KOPT-K1 (cell line): ENCODE measurements around the gene ZDHHC19.
"Not testable (repeated sequence)": the region's sequence is repeated elsewhere in the genome, so short reads cannot be mapped to it uniquely, and the experiment has no call there.

ENCODE experiments used
- H3K27ac ChIP-seq: fragments of 200-600 bp; sonication (generic); 2 replicates; pipeline ENCODE4 v1.5.1; 2016; ENCODE audit warnings: antibody characterized with exemption, mild to moderate bottlenecking, low read depth, low read length; ENCODE audit not compliant: poor library complexity, severe bottlenecking
- H3K36me3 ChIP-seq: fragments of 200-600 bp; sonication (generic); 2 replicates; pipeline ENCODE4 v1.5.1; 2017; ENCODE audit warnings: antibody characterized with exemption, mild to moderate bottlenecking, low read length, moderate library complexity; ENCODE audit not compliant: insufficient read depth
- H3K9me3 ChIP-seq: fragments of 200-600 bp; sonication (generic); 2 replicates; pipeline ENCODE4 v1.5.1; 2017; ENCODE audit warnings: antibody characterized with exemption, low read length, mild to moderate bottlenecking; ENCODE audit not compliant: insufficient read depth, poor library complexity, severe bottlenecking

Gene ZDHHC19

DNA sequence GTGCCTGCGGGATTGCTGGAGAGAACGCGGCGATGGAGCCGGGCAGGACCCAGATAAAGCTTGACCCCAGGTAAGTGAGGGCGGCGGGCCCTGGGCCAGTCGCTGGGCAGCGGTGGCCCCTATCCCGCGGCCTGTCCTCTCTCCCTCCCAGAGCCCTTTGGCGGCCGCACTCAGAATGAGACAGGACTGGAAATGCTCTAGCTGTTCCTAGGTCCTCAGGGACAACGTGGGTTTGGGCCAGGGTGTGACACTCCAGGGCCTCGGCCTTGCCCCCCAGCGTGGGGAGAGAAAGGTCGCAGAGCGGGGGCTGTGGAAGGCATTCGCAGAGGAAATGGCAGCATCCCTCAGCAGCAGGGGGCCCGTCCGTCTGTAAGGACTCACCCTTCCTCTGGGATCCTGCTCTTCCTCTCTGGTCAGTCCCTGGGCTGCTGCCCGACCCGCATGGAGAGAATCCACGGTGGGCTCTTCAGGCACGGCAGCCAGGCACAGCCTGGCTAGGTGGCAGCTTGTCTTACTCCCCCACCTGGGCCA, 5.5 kb upstream of the ZDHHC19 start:
- Histone ChIP-seq H3K27ac (no peak overlapping the region), H3K9me3 (no peaks in the 10 kb centered on the region), H3K36me3 (no peaks in the 10 kb centered on the region)

DNA sequence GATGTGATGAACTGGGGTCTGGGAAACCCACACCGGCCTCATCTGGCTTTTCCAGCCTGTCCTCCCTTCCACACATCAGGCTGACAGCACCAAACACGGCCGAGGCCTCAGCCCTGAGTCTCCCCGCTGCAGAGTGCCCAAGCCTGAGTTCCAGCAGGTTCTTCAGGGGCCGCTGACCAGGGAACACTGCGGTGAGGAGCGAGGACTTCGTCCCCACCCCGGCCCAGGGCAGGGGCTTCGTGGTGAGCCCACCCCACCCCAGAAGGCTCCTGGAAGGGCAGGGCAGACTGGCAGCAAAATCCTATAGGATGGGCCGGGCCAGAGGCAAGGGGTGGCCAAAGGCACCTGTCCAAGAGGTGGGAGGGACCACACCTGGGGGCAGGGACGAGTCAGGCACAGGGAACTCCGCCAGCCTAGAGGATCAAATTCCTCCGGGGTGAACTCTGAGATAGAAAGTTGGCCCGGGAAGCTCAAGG, 4.9 kb upstream of the ZDHHC19 start, which contains the start of gene SLC51A:
TSS of gene SLC51A (plus strand) at position 446 of the 476 bp plus-strand sequence. CDS start 179 bp downstream, outside the sequence.
- H3K27ac ChIP-seq: no peak within 1 kb of the TSS
- no peaks in the 10 kb centered on the region for H3K36me3 ChIP-seq
- no peaks in the 10 kb centered on the region for H3K9me3 ChIP-seq

DNA sequence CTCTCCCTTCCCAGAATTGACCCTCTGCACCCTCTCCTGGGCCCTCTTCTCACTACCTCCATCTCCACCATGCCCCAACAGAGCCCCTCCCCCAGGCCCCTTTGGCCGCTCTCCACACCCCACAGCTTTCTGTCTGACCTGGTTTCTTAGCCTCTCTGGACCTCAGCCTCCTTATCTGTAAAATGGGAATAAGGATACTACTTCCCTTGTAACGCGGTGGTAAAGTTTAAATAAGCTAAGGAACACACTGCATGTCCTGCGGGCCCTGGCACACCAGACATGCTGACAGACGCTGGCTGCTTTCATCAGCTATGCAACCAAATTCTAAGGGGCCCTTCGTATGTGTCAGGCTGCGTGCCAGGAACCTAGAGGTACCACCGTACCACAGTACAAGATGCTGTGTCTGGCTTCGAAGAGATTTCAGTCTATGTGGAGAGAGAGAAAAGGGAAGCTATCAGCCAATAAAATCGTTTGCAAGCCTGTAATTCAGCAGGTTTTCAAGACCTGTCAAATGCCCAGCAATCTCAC, 4.4 kb upstream of the ZDHHC19 start:
- no peaks in the 10 kb centered on the region for H3K36me3 ChIP-seq
- no peaks in the 10 kb centered on the region for H3K9me3 ChIP-seq
- no peak overlapping the region for H3K27ac ChIP-seq

DNA sequence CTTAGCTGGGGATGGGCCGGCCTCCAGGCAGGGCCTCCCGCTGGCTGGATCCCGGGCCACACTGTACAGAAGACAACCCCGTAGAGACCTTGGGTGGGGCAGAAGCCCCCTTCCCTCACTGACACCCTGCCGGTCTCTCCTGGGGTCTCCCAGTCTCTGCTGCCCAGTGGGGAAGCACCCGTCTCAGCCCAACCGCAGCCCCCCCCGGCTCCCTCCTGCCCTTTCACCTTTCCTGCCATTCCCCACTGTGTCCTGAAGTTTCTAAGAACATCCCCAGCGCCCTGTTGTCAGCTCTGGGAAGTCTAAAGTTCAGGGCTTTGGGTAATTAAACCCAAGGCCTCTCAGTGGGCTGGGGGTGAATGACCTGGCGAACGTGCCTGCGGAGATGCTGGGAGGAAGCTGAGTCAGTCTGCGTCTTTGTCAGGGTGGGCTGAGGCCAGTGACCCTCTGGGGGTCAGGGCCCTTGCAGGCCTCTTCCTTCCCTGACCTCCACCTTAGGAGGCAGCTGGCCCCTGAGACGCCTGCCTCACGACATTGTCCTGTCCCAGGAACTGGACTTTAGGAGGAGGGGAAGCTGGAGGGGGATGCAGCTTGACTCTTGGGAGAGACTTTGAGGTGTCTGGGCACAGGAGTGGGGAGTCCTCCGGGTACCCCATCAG, 3.7 kb upstream of the ZDHHC19 start:
- Histone ChIP-seq H3K9me3 (no peaks in the 10 kb centered on the region), H3K36me3 (no peaks in the 10 kb centered on the region), H3K27ac (no peak overlapping the region)

DNA sequence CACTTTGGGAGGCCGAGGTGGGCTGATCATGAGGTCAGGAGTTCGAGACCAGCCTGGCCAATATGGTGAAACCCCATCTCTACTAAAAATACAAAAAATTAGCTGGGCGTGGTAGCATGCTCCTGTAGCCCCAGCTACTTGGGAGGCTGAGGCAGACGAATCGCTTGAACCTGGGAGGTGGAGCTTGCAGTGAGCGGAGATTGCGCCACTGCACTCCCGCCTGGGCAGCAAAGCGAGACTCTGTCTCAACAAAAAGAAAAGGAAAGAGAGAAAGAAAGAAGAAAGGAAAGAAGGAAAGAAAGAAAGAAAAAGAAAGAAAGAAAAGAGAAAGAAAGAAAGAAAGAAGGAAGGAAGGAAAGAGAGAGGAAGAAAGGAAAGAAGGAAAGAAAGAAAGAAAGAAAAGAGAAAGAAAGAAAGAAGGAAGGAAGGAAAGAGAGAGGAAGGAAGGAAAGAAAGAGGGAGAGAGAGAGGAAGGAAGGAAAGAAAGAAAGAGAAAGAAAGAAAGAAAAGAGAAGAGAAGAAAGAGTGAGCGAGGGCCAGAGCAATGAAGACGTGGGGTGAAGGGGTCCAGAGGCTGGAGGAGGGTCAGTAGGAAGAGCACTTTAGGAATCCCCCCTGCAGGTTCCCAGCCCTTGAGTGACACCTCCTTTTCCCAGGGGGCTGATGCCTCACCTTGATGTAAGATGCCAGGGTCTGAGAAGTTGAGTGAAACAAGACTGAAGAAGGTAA, 1.1 kb downstream of the ZDHHC19 start:
- not testable (repeated sequence) for H3K36me3 ChIP-seq, H3K9me3 ChIP-seq, H3K27ac ChIP-seq

DNA sequence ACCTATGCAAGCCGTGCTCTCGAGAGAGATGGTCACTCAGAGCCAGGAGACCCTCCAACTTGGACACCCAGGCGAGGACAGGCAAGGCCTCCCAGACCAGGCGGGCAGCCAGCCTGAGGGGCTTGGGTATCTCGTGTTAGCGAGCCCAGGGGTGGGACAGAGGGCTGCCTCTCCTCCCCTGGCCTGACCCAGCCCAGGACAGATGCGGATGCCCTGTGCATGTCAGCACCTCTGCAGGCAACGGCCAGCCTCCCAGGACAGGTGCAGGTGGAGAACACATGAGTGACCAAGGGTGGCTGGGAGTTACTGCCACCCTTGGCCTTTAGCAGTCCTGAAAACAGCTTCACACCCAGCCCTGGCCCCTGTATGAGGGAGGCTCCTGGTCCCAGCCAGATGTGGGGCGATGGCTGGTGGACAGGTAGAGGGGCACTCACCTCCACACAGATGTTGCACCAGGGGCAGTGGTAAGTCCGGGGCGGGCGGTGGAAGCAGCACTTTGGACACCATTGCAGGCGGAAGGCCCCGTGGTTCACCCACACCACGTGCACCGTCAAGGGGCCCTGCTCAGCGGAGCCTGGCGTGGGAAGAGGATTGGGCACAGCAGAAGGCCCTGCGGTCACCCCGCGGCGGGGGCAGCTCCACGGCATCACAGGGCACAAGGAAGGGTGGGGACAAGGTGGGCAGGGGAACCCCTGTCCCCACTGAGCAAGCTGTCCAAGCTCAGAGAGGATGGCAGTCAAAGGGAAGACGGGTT, 2.1 kb downstream of the ZDHHC19 start:
- Histone ChIP-seq H3K36me3 (no peaks in the 10 kb centered on the region), H3K27ac (no peak overlapping the region), H3K9me3 (no peaks in the 10 kb centered on the region)

DNA sequence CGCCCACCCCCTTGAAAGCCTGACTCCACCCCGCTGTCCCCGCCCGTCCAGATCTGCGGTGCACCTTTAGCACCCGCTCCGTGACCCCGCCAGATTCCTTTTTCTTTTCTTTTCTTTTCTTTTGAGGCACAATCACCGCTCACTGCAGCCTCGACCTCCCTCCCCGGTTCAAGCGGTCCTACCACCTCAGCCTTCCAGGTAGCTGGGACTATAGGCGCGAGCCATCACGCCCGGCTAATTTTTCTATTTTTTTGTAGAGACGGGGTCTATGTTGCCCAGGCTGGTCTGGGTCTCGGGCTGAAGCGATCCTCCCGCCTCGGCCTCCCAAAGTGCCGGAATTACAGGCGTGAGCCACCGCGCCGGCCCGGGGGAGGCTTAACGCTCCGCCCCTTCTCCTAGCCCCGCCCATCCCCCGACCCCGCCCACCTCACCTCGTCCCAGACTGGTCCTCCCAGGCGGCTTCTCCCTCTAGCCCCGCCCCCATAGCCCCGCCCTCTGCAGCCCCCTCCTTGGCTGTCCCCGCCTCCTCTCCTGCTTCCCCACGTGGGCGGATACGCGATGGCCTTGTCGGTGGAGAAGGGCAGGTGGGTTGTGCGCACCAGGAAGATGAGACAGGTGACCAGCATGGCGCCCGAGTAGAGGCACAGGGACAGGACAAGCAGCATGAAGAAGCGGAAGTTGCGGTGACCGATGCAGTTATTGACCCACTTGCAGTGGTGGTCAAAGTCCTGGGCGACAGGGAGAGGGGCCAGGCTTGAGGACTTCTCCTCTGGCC, 3.2 kb downstream of the ZDHHC19 start:
- Histone ChIP-seq H3K36me3 (no peaks in the 10 kb centered on the region), H3K9me3 (no peaks in the 10 kb centered on the region), H3K27ac (no peak overlapping the region)

DNA sequence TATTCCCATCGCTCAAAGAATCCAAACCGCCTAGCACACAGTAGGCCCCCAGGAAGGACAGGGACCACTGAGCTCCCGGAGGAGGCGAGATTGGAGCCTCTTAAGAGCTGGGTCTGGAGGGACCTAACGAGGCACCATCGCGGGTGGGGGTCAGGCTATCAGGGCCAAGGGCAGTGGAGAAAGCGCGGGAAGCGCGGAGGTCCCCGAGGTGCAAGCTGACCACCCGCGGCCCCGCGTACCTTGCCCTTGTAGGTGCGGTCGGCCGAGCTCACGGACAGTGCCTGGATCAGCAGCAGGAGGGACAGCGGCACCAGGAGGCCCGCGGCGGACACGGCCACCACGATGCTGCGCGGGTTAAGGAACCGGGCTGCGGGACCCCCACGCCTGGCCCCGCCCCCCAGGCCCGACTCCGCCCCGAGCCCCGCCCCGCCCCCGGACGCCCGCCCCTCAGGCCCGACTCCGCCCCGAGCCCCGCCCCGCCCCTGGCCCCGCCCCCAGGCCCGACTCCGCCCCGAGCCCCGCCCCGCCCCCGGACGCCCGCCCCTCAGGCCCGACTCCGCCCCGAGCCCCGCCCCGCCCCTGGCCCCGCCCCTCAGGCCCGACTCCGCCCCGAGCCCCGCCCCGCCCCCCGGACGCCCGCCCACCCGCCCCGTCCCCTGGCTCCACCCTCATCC, 3.9 kb downstream of the ZDHHC19 start:
- no peak overlapping the region for H3K27ac ChIP-seq
- H3K9me3 ChIP-seq: no peaks in the 10 kb centered on the region
- no peaks in the 10 kb centered on the region for H3K36me3 ChIP-seq

DNA sequence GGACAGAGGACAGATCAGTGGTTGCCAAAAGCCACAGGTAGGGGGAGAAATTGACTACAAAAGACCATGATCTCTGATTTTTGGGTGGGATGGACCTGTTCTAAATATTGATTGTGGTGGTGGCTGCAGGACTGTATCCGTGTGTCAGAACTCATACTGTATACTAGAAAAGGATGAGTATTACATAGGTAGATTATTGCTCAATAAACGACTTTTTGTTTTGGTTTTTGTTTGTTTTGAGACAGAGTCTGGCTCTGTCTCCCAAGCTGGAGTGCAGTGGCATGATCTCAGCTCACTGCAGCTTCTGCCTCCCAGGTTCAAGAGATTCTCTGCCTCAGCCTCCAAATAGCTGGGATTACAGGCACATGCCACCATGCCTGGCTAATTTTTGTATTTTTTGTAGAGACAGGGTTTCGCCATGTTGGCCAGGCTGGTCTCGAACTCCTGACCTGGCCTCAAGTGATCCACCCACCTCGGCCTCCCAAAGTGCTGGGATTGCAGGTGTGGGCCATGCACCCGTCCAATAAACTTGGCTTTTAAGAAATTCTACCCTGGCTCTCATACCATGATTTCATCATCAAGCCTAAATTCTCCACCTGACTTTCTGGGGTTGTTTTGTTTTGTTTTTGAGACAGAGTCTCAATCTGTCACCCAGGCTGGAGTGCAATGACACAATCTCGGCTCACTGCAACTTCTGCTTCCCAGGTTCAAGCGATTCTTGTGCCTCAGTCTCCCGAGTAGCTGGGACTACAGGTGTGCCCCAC, 5.6 kb downstream of the ZDHHC19 start:
- not testable (repeated sequence) for H3K27ac ChIP-seq, H3K36me3 ChIP-seq, H3K9me3 ChIP-seq

DNA sequence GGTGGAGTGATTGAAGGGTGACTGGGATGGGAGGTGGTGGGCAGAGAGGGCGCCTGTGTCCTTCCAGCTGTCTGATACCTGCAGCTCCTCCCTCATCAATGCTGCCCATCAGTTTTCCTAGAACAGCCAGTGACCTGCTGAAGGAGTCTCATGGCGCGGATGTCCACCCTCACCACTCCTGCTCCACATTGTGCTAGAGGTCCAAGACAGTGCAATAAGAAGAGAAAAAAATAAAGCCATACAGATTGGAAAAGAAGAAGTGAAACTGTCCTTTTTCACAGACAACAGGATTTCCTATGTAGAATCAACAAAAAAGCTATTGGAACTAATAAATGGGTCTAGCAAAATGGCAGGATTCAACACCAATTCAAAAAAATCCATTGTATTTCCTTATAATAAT, 7.4 kb downstream of the ZDHHC19 start:
- Histone ChIP-seq H3K9me3 (no peaks in the 10 kb centered on the region), H3K27ac (no peak overlapping the region), H3K36me3 (no peaks in the 10 kb centered on the region)

DNA sequence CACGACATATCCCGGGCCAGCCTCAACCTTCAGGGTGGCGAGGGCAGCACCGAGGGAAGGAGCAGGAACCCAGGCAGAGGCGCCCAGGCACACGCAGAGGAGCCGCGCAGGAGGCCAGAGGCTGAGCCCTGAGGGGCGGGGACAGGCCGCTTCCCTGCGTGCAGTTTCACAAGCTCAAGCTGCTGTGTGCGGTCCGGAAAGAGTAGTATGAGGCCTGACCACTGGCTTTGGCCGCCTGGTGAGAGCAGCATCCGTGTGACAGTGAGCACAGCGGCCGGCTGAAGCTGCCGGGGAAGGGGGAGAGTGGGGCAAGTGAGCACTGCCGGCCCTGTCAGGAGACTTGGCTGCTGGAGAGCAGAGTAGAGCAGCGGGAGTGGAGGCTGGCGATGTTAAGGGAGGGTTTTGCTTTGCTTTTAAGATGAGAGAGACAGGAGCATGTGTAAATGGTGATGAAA, 8.7 kb downstream of the ZDHHC19 start:
- no peaks in the 10 kb centered on the region for H3K9me3 ChIP-seq
- no peaks in the 10 kb centered on the region for H3K36me3 ChIP-seq
- no peak overlapping the region for H3K27ac ChIP-seq

DNA sequence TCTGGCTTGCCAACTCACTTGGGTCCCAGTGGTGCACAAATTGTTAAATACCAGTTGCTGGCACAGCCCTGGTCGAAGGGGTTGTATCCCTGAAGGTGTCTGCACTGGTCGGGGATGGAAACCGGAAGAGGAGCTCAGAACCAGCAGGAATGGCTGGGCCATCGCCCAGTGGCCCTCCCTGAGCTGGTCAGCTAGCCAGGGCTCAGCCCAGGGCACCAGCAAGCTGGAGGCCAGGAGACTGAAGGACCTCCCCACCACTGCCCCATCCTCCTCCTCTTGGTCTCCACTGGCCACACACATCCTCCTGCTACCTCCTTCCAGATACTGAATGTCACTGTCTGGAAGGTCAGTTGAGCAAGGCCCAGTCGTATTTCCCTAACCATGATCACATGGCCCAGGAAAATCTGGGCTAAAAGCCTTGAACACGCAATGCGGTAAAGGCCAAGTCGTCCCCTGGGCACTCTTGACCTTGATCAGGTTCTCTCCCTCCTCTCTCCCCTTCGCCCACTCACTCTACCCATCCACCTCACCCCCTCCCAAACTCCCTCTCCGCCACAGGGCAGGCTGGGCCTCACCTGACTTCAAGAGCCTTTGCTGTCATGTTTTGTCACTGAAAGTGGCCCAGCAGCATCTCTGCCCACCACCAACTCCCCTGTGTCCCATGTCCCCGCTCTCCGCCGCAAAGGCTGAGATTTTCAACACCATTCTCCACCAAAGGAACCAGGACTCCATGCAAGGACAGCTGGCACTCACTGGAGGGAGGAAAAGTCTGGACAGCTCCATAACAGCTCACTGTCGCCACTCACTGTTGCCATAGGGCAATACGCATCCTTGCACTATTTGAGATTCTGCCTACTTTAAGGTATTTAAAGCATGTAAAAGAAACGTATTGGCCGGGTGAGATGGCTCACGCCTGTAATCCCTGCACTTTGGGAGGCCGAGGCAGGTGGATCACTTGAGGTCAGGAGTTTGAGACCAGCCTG, 12.1 kb downstream of the ZDHHC19 start:
- H3K27ac ChIP-seq: no peak overlapping the region
- H3K9me3 ChIP-seq: no peaks in the 10 kb centered on the region
- H3K36me3 ChIP-seq: no peaks in the 10 kb centered on the region
